ENCODE measurements around the gene TFF2.

TFF2 gene

DNA sequence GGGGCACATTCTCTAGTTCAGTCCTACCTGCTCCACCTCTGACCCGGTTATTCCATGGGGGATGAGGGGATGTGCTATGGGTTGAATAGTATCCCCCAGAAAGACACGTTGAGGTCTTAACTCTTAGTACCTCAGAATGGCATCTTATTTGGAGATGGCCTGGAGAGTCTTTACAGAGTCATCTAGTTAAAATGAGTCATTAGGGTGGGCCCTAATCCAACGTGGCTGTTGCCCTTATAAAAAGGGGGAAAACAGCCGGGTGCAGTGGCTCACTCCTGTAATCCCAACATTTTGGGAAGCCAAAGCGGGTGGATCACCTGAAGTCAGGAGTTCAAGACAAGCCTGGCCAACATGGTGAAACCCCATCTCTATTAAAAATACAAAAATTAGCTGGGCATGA is 39.4 kb upstream of the TFF2 start:
- TF ChIP-seq, protein P1, sequence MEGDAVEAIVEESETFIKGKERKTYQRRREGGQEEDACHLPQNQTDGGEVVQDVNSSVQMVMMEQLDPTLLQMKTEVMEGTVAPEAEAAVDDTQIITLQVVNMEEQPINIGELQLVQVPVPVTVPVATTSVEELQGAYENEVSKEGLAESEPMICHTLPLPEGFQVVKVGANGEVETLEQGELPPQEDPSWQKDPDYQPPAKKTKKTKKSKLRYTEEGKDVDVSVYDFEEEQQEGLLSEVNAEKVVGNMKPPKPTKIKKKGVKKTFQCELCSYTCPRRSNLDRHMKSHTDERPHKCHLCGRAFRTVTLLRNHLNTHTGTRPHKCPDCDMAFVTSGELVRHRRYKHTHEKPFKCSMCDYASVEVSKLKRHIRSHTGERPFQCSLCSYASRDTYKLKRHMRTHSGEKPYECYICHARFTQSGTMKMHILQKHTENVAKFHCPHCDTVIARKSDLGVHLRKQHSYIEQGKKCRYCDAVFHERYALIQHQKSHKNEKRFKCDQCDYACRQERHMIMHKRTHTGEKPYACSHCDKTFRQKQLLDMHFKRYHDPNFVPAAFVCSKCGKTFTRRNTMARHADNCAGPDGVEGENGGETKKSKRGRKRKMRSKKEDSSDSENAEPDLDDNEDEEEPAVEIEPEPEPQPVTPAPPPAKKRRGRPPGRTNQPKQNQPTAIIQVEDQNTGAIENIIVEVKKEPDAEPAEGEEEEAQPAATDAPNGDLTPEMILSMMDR (IDR thresholded peaks at IDR 0.05; ENCODE audit: control insufficient read depth, insufficient read depth, low read depth, low read length, missing control alignments): no peak
- no peak for DNase-seq (ENCODE audit: low read depth)
- H3K4me3 ChIP-seq (ENCODE audit: control insufficient read depth, low read depth, low read length): no peak overlapping the region

DNA sequence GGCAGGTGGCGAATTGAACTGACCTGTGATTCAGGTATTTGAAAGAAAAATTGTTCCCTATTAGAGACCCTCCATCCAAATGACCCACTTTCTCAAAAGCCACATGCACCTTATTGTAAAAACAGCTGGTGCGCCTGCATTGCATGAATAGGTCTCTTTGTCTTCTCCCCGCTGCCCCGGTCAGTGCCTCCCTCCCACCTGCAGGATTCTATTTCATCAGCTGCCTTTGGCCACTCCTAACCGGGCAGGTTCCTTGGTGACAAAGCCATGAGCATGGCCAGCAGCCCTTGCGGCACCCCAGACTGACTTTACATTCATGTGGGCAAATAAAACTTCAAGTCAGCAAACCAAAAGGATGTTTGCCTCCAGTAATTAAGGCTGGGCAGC is 38.6 kb upstream of the TFF2 start:
- TF ChIP-seq, protein P1 (IDR thresholded peaks at IDR 0.05; ENCODE audit: control insufficient read depth, insufficient read depth, low read depth, low read length, missing control alignments): no peak
- no peak for DNase-seq (ENCODE audit: low read depth)
- no peak overlapping the region for H3K4me3 ChIP-seq (ENCODE audit: control insufficient read depth, low read depth, low read length)

DNA sequence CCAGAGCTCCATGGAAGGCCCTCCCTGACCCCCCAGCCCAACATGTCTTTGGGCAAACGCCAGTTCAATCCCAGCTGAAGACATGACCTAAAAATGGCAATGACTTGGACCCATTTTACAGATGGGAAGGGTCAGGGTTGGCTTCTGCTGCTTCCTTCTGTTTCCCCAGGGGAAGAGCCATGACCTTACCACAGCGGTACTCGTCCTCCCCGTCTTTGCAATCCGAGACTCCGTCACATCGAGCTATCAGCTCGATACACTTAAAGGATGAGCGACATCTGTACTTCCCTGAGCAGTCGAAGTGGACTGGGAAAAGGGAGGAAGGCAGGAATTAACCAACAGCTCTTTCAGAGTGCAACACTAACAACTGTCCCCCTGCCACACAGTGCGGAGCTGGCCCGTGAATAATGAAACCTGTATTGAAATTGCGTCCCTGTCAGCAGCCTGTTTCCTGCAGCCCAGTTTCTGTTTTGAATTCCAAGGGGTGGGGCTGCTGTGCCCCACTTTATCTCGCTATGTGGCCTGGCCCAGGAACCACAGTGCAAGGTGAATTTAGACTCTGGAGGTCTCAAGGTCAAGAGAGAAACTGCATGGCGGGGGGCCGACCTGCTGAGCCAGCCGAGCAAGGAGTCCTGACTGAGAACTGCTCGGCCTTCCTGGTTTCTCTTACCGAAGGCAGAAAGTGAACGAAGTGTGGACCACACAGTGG is 38.1 kb upstream of the TFF2 start:
- no peak overlapping the region for H3K4me3 ChIP-seq (ENCODE audit: control insufficient read depth, low read depth, low read length)
- TF ChIP-seq, protein P1 (IDR thresholded peaks at IDR 0.05; ENCODE audit: control insufficient read depth, insufficient read depth, low read depth, low read length, missing control alignments): no peak
- no peak for DNase-seq (ENCODE audit: low read depth)

DNA sequence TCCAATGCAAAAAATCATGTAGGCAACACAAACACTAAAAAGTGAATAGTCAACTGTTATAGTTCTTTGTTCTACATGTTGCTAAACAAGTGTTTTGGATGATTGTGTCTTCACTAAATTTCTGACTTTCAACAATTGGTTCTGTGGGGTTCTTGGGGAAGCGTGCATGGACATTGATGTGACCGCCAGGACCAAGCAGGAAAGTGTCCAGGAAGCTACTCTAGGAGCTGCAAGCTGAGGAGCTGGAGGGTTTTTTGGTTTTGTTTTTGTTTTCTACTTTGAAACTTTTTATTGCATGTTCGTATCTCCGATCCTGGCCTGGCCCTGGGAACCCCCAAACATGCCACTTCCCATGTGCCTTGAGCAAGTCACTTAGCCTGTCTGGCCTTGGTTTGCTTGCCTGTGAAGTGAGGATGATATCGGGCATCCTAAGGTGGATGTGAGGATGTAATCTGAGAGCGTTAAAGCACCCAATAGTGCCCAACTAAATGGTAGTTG is 37.1 kb upstream of the TFF2 start:
- DNase-seq (ENCODE audit: low read depth): no peak
- no peak overlapping the region for H3K4me3 ChIP-seq (ENCODE audit: control insufficient read depth, low read depth, low read length)
- TF ChIP-seq, protein P1 (IDR thresholded peaks at IDR 0.05; ENCODE audit: control insufficient read depth, insufficient read depth, low read depth, low read length, missing control alignments): no peak

DNA sequence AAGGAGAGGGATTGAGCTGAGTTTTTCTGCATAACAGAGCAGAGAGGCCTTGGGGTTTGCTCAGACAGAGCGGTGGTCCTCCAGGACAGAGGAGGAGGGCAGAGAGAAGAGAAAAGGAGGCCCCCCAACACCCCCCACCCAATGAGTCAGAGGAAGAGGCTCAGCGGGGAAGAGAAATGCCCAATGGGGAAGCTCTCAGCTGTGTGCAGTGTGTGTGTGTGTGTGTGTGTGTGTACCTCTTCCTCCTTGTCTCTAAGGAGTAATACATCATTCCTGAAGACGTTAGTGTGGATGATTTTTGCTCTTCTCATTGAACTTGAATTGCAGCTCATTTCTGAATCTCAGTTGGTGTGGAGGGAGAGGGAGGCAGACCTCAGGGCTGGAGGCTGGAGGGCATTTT is 36.4 kb upstream of the TFF2 start:
- DNase-seq (ENCODE audit: low read depth): no peak
- no peak overlapping the region for H3K4me3 ChIP-seq (ENCODE audit: control insufficient read depth, low read depth, low read length)
- TF ChIP-seq, protein P1 (IDR thresholded peaks at IDR 0.05; ENCODE audit: control insufficient read depth, insufficient read depth, low read depth, low read length, missing control alignments): no peak

DNA sequence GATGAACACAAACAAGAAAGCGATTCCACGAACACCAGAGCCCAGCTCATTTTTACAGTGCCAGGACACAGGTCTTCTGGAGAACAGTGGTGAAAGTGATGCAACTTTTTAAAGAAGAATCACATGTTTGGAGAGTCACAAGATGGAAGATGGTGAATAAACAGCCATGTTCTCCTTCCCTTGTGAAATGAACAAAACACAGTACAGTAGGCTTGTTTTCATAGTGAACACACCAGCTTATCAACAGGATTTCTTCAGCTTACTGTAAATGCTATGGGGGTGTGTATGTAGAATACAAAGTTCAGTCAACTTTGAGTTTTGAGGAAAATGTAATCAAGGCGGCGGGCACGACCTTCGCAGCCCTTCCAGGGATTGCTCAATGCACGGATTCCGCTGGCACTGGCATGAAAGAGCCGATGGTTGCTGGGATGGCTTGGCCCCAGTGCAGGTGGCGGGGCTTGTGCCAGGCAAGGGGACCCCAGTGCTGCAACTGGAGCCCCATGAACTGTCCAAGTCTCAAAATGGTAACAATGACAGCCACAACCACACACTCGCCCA is 35.3 kb upstream of the TFF2 start:
- TF ChIP-seq, protein P1 (IDR thresholded peaks at IDR 0.05; ENCODE audit: control insufficient read depth, insufficient read depth, low read depth, low read length, missing control alignments): no peak
- no peak overlapping the region for H3K4me3 ChIP-seq (ENCODE audit: control insufficient read depth, low read depth, low read length)
- no peak for DNase-seq (ENCODE audit: low read depth)
